Endothelial cell of umbilical vein (primary cell): ENCODE measurements around the gene DMD. TPM values are rescaled to one million over a fixed set of nuclear protein-coding genes. Genes with fewer than 3 reads are reported as not detected.

Source experiments
- BruUV-seq: library from RNA; stranded (reverse); fragments of 400-500 nt; replicated peaks from 2 replicates; lab custom pipeline; 2021; lab: Mats Ljungman, UMichigan
- CTCF ChIA-PET: fragments of 300-600, 350-600 bp; sonication (Branson Sonifier 250); formaldehyde crosslinking; loops from one replicate; lab custom pipeline; 2021; ENCODE audit warnings: antibody characterized with exemption, inconsistent platforms; lab: Charles Lee
- POLR2A ChIA-PET: fragments of 300-600, 350-600 bp; sonication (Branson Sonifier 250); formaldehyde crosslinking; loops from one replicate; lab custom pipeline; 2021; ENCODE audit warnings: antibody characterized with exemption, inconsistent platforms; lab: Charles Lee
- DNase-seq: peaks from one replicate; pipeline ENCODE4 v3.0.0-alpha.2; 2011; ENCODE audit warnings: low read depth, low spot score
- FAIRE-seq: peaks from 2 replicates; lab custom pipeline; 2011; peaks lifted over from hg19 to GRCh38; lab: Jason Lieb, UNC
- H2AFZ ChIP-seq: 2 replicates; pipeline ENCODE4 v1.6.0; 2012; ENCODE audit warnings: low read depth, low read length, control low read depth, inconsistent platforms
- H3K27ac ChIP-seq: 2 replicates; pipeline ENCODE4 v1.5.1; 2011; ENCODE audit warnings: low read depth, mild to moderate bottlenecking, control low read depth, low read length, moderate library complexity; ENCODE audit not compliant: insufficient read depth
- H3K27me3 ChIP-seq, 2 experiments: 2 replicates each; pipeline versions ENCODE4 v1.6.0 to v1.6.1; 2011; ENCODE audit warnings: low read length in 2 of 2, mixed read lengths in 1 of 2; ENCODE audit not compliant: control insufficient read depth in 2 of 2, insufficient read depth in 2 of 2
- H3K36me3 ChIP-seq, 2 experiments: 2 replicates in 1 of 2; 3 replicates in 1 of 2; pipeline ENCODE4 v1.5.1; 2011; ENCODE audit warnings: low read length in 2 of 2, mild to moderate bottlenecking in 1 of 2, moderate library complexity in 1 of 2; ENCODE audit not compliant: control insufficient read depth in 2 of 2, insufficient read depth in 2 of 2; ENCODE audit errors: extremely low read depth in 1 of 2
- H3K4me1 ChIP-seq: 3 replicates; pipeline ENCODE4 v1.5.1; 2011; ENCODE audit warnings: mild to moderate bottlenecking, low read length; ENCODE audit not compliant: control insufficient read depth, insufficient read depth; ENCODE audit errors: extremely low read depth
- H3K4me2 ChIP-seq: 2 replicates; pipeline ENCODE4 v1.6.1; 2011; ENCODE audit warnings: low read length, control low read depth, mixed read lengths; ENCODE audit not compliant: insufficient read depth
- H3K4me3 ChIP-seq, 3 experiments: fragments of 200-600 bp in 1 of 3; sonication (generic), shearing (Covaris generic) in 1 of 3; replicated peaks in 1 of 3; 2 replicates each; pipeline ENCODE4 v1.5.1; 2011 to 2016; ENCODE audit warnings: control low read depth in 3 of 3, low read length in 3 of 3, mild to moderate bottlenecking in 2 of 3, inconsistent platforms in 1 of 3, low read depth in 1 of 3, moderate library complexity in 1 of 3; ENCODE audit not compliant: insufficient read depth in 1 of 3
- H3K79me2 ChIP-seq: 2 replicates; pipeline ENCODE4 v1.6.0; 2012; ENCODE audit warnings: low read length, inconsistent platforms; ENCODE audit not compliant: control insufficient read depth, insufficient read depth
- H3K9ac ChIP-seq: replicated peaks from 2 replicates; pipeline ENCODE3; 2011; ENCODE audit warnings: low read length, control low read depth; ENCODE audit not compliant: insufficient read depth; ENCODE audit errors: extremely low read depth
- H3K9me1 ChIP-seq: replicated peaks from 3 replicates; pipeline ENCODE4 v1.6.0; 2011; ENCODE audit warnings: mild to moderate bottlenecking, low read length; ENCODE audit not compliant: control insufficient read depth, insufficient read depth; ENCODE audit errors: extremely low read depth
- H3K9me3 ChIP-seq: replicated peaks from 2 replicates; pipeline ENCODE4 v1.5.1; 2012; ENCODE audit warnings: low read length, inconsistent platforms; ENCODE audit not compliant: control insufficient read depth, insufficient read depth
- H4K20me1 ChIP-seq: replicated peaks from 2 replicates; pipeline ENCODE3; 2011; ENCODE audit warnings: mild to moderate bottlenecking, low read length; ENCODE audit not compliant: control insufficient read depth, insufficient read depth; ENCODE audit errors: extremely low read depth
- EZH2 ChIP-seq: IDR thresholded peaks from 2 replicates; pipeline ENCODE4 v1.6.1; 2012; ENCODE audit warnings: borderline replicate concordance, low read depth, mild to moderate bottlenecking, moderate library complexity, low read length, inconsistent platforms; ENCODE audit not compliant: severe bottlenecking
- FOS ChIP-seq: IDR thresholded peaks from 2 replicates; pipeline ENCODE4 v1.6.1; 2011; ENCODE audit warnings: mild to moderate bottlenecking, low read length, moderate library complexity, borderline replicate concordance; ENCODE audit not compliant: insufficient read depth
- GATA2 ChIP-seq: IDR thresholded peaks from 2 replicates; pipeline ENCODE4 v1.7.0; 2011; ENCODE audit warnings: low read depth, mild to moderate bottlenecking, moderate library complexity, mixed read lengths, low read length; ENCODE audit not compliant: insufficient read length, insufficient read depth
- JUN ChIP-seq: IDR thresholded peaks from 2 replicates; pipeline ENCODE4 v1.6.1; 2011; ENCODE audit warnings: borderline replicate concordance, low read depth; ENCODE audit not compliant: insufficient read length, insufficient read depth
- MYC ChIP-seq: IDR thresholded peaks from one replicate; pipeline ENCODE4 v1.6.1; 2011; ENCODE audit warnings: mild to moderate bottlenecking, low read depth, low read length
- POLR2A ChIP-seq: IDR thresholded peaks from 2 replicates; pipeline ENCODE4 v1.6.1; 2012; ENCODE audit warnings: low read depth, mild to moderate bottlenecking, control low read depth, low read length
- POLR2AphosphoS5 ChIP-seq: IDR thresholded peaks from 2 replicates; pipeline ENCODE4 v1.6.1; 2012; ENCODE audit warnings: low read depth, mild to moderate bottlenecking, control low read depth, low read length, moderate library complexity; ENCODE audit not compliant: insufficient read depth
- dilution Hi-C: fragments of 300-500 bp; cut with MboI; formaldehyde crosslinking; loops from one replicate; pipeline ENCODE4 v1.15.0; 2019; ENCODE audit warnings: low sequenced_read_pairs; ENCODE audit not compliant: extremely low pct_ligation_motif_present
- intact Hi-C: fragments of 100-400 bp; cut with micrococcal nuclease; formaldehyde crosslinking; loops from one replicate; pipeline ENCODE4 v1.10.0; 2022
- polyA plus RNA-seq, 4 experiments: library from polyadenylated mRNA; depleted of rRNA in 3 of 4; stranded (reverse) in 3 of 4; unstranded in 1 of 4; fragments of >200 nt; gene quantifications; 2 replicates each; pipeline versions ENCODE4 v1.2.1 to v1.2.3, GENCODE V29; 2011 to 2012; ENCODE audit warnings: missing spikeins in 1 of 4
- total RNA-seq: library from RNA; stranded (reverse); gene quantifications from 2 replicates; pipeline ENCODE4 v1.2.3, GENCODE V29; 2021
- TF ChIP-seq, protein P1 (sequence below): IDR thresholded peaks from 2 replicates; pipeline ENCODE4 v1.6.1; 2011; ENCODE audit not compliant: insufficient read depth, insufficient read length
- TF ChIP-seq, protein P2 (sequence below), 2 donors: IDR thresholded peaks; 1 replicate in 1 of 2; 2 replicates in 1 of 2; pipeline ENCODE4 v1.5.1; 2011; ENCODE audit warnings: low read length in 2 of 2, mild to moderate bottlenecking in 2 of 2, moderate library complexity in 2 of 2, control low read depth in 1 of 2, inconsistent platforms in 1 of 2, low read depth in 1 of 2; ENCODE audit not compliant: insufficient read depth in 1 of 2; ENCODE audit errors: extremely low read depth in 1 of 2

Gene DMD
- total and polyA plus RNA-seq, 2 donors (not counting 3 experiments of a cell fraction or from before 2014, with no cell fraction given): 7.3 to 9.0 TPM

- POLR2A ChIA-PET: no interaction called here
- CTCF ChIA-PET: no interaction called here
- Histone ChIP-seq H3K4me2 (no peak overlapping the region), H3K4me1 (no peaks in the 10 kb centered on the region), H3K9ac (no peak overlapping the region), H2AFZ (peak overlapping the region; percentile 41), H3K9me1 (no peaks in the 10 kb centered on the region), H3K36me3 (no peaks in the 10 kb centered on the region), H3K4me3 (no peak overlapping the region), H3K27ac (no peak overlapping the region), H4K20me1 (no peaks in the 10 kb centered on the region), H3K9me3 (no peaks in the 10 kb centered on the region), H3K27me3 (no peaks in the 10 kb centered on the region), H3K79me2 (no peaks in the 10 kb centered on the region)
- intact Hi-C loops: no loop called here
- BruUV-seq: no TSS peak
- DNase-seq: peak; percentile 36
- no peak for FAIRE-seq
- TF ChIP-seq POLR2A (no peak), MYC (no peak), JUN (no peak), EZH2 (no peak), GATA2 (no peak), POLR2AphosphoS5 (no peak), FOS (no peak)
- TF ChIP-seq, protein P1, sequence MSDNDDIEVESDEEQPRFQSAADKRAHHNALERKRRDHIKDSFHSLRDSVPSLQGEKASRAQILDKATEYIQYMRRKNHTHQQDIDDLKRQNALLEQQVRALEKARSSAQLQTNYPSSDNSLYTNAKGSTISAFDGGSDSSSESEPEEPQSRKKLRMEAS: no peak
- TF ChIP-seq, protein P2, sequence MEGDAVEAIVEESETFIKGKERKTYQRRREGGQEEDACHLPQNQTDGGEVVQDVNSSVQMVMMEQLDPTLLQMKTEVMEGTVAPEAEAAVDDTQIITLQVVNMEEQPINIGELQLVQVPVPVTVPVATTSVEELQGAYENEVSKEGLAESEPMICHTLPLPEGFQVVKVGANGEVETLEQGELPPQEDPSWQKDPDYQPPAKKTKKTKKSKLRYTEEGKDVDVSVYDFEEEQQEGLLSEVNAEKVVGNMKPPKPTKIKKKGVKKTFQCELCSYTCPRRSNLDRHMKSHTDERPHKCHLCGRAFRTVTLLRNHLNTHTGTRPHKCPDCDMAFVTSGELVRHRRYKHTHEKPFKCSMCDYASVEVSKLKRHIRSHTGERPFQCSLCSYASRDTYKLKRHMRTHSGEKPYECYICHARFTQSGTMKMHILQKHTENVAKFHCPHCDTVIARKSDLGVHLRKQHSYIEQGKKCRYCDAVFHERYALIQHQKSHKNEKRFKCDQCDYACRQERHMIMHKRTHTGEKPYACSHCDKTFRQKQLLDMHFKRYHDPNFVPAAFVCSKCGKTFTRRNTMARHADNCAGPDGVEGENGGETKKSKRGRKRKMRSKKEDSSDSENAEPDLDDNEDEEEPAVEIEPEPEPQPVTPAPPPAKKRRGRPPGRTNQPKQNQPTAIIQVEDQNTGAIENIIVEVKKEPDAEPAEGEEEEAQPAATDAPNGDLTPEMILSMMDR (IDR thresholded peaks at IDR 0.05; ENCODE audit: extremely low read depth in 1 of 2, insufficient read depth in 1 of 2, low read depth in 1 of 2, low read length in 2 of 2): no peak
- dilution Hi-C loops: no loop called here
These were observed 1746.9 kb downstream of the DMD start for GRCh38 chrX:31464306-31464915.
